Measurements from ENCODE around the gene DDT. TPM values are rescaled to one million over a fixed set of nuclear protein-coding genes. Genes with fewer than 3 reads are reported as not detected.
A peak's percentile ranks its signal among the peaks of the same experiment; 100 is the strongest.
"Not testable (repeated sequence)": the region's sequence is repeated elsewhere in the genome, so short reads cannot be mapped to it uniquely, and the experiment has no call there.

Gene DDT
- total RNA-seq, 2 experiments from 2014 or later = 128 to 136 TPM

DNA sequence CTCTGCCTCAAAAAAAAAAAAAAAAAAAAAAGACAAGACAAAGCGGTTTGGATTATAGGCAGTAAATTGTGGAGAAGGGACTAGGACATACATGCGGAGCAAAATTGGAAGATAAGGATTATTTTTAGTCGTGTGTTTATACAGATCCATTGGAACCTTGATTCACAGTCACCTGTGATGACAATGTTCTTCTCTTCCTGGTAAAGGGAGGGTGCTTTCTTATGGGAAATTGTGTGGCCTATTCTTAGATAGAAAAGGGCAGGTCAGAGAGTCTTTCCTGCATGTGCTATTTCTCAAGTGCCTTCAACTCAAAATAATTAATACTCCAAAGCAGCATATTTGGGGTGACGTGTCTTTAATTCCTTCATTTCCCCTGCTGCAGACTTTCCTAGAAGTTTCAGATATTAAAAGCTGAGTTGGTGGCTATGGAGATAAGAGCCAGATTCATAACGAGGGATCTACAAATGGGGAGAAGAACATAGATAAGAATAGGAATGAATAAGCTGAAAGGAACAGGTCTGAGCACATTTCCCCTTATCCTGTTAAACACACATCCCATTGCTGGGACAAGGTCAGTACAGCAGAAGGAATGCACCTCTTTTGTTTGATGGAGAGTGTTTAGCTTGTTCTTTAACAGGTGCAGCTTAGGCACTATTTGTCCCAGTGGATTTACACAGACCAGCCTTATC lies 35.8 kb downstream of the DDT start:
- Mint-ChIP-seq H3K4me3 (no peak overlapping the region), H3K9me3 (ENCODE audit: insufficient read depth) (no peaks in the 10 kb centered on the region), H3K4me1 (ENCODE audit: low read depth) (no peaks in the 10 kb centered on the region), H3K36me3 (ENCODE audit: low read depth) (no peaks in the 10 kb centered on the region), H3K27me3 (ENCODE audit: low read depth) (no peaks in the 10 kb centered on the region), H3K27ac (no peak overlapping the region)
- ChIA-PET CTCF (no interaction called here), POLR2A (no interaction called here)
- no peak for ATAC-seq
- DNase-seq = no peak

DNA sequence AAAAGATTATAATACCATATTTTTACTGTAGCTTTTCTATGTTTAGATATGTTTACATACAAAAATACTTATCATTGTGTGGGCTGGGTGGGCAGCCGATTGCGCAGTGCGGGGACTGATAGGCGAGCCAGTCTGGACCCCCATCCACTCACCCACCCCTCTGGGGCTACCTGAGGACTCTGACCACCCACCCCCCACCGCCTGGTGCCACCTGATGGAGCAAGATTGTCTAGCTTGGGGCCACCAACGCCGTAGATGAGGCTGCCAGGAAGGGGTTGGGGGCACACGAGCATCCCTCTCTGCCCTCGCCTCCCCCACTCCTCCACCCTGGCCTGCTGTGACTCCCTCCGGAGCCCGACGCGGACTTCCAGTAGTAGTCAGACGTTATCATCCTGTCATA lies 47.7 kb downstream of the DDT start:
- ChIA-PET POLR2A (interaction anchor here (2.5 kb wide), 1 partner anchor 13 kb away, joined by 10 read pairs; no protein-coding TSS in a partner anchor), CTCF (no interaction called here)
- DNase-seq = no peak
- Mint-ChIP-seq H3K27me3 (ENCODE audit: low read depth) (no peaks in the 10 kb centered on the region), H3K27ac (no peak overlapping the region), H3K4me3 (no peak overlapping the region), H3K36me3 (ENCODE audit: low read depth) (peaks cover 81% of the 10 kb centered on the region), H3K9me3 (ENCODE audit: insufficient read depth) (peaks cover 13% of the 10 kb centered on the region), H3K4me1 (ENCODE audit: low read depth) (peaks cover 27% of the 10 kb centered on the region)
- no peak for ATAC-seq

- POLR2A ChIA-PET = interaction anchor here (2.5 kb wide), 1 partner anchor 12 kb away, joined by 10 read pairs; no protein-coding TSS in a partner anchor
- H3K27me3 Mint-ChIP-seq (ENCODE audit: low read depth) = no peaks in the 10 kb centered on the region
- H3K4me3 Mint-ChIP-seq = no peak overlapping the region
- ATAC-seq (no peak), DNase-seq (peak; percentile 16)
- peaks cover 83% of the 10 kb centered on the region for H3K36me3 Mint-ChIP-seq (ENCODE audit: low read depth)
- CTCF ChIA-PET = no interaction called here
- H3K27ac Mint-ChIP-seq = no peak overlapping the region
- peaks cover 13% of the 10 kb centered on the region for H3K9me3 Mint-ChIP-seq (ENCODE audit: insufficient read depth)
- peaks cover 27% of the 10 kb centered on the region for H3K4me1 Mint-ChIP-seq (ENCODE audit: low read depth)
These were observed 49.1 kb downstream of the DDT start for GRCh38 chr22:23925020-23925606.

DNA sequence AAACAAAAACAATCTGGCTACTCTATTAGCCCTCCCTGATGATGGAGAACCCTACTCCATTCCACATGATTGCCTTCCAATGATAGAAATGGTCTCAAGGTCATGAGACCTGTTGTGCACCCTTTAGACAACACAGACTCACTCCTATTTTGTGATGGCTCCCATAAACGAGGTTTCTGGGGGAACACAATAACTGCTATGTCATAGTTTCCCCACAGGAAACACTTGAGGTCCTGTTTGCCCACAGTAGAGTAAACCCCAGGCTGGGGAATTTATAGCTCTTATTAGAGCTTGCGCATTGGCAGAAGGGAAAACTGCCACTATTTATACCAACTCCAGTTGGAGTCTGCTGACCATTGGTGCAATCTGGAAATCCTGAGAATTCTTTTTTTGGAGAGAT lies 51.3 kb downstream of the DDT start:
- DNase-seq = peak; percentile 26
- CTCF ChIA-PET = no interaction called here
- Mint-ChIP-seq H3K9me3 (ENCODE audit: insufficient read depth) (peaks cover 13% of the 10 kb centered on the region), H3K36me3 (ENCODE audit: low read depth) (peaks cover 70% of the 10 kb centered on the region), H3K4me1 (ENCODE audit: low read depth) (peaks cover 27% of the 10 kb centered on the region), H3K27me3 (ENCODE audit: low read depth) (no peaks in the 10 kb centered on the region), H3K27ac (peak overlapping the region; percentile 35), H3K4me3 (no peak overlapping the region)
- POLR2A ChIA-PET = interaction anchor here (1.1 kb wide), 1 partner anchor 10 kb away, joined by 3 read pairs; no protein-coding TSS in a partner anchor
- ATAC-seq = peak; percentile 77

DNA sequence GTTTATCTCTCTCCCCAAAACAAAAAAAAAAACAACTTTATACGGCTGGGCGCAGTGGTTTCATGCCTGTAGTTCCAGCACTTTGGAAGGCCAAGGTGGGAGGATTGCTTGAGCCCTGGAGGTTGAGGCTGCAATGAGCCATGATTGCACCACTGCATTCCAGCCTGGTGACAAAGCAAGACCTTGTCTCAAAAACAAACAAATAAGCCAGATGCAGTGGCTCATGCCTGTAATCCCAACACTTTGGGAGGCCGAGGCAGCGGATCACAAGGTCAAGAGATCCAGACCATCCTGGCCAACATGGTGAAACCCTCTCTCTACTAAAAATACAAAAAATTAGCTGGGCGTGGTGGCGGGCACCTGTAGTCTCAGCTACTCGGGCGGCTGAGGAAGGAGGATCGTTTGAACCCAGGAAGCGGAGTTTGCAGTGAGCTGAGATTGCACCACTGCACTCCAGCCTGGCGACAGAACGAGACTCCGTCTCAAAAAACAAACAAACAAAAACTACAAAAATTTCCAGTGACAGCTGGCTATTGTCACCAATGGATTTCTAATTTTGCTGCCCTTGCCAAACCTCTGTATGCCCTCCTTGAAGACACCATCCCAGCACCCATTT lies 52.5 kb downstream of the DDT start:
- ATAC-seq; H3K27ac Mint-ChIP-seq; H3K27me3 Mint-ChIP-seq (ENCODE audit: low read depth); H3K4me3 Mint-ChIP-seq: not testable (repeated sequence)
- ChIA-PET CTCF (interaction anchor here (3.0 kb wide), 1 partner anchor 28 kb away, joined by 13 read pairs; the partner anchor contains the start of gene MIF), POLR2A (interaction anchor here (1.1 kb wide), 1 partner anchor 10 kb away, joined by 3 read pairs; no protein-coding TSS in a partner anchor)
- Mint-ChIP-seq H3K36me3 (ENCODE audit: low read depth) (peaks cover 63% of the 10 kb centered on the region), H3K9me3 (ENCODE audit: insufficient read depth) (peaks cover 13% of the 10 kb centered on the region), H3K4me1 (ENCODE audit: low read depth) (peaks cover 27% of the 10 kb centered on the region)
- DNase-seq = peak; percentile 9

Other genes with a start within 250 kb of the DDT start
- gene ZNF70, start 223.3 kb downstream of the DDT start, total RNA-seq = 1 to 10 TPM; 2.1 to 2.2 TPM
- not detected for gene VPREB3, start 220.0 kb downstream of the DDT start, total RNA-seq
- 1 to 10 TPM in 1 of 2 experiments, under 1 TPM in 1; 0.81 to 1.4 TPM for gene C22orf15, start 211.5 kb downstream of the DDT start, total RNA-seq
- gene CHCHD10, start 206.5 kb downstream of the DDT start, total RNA-seq = 100 to 1,000 TPM; 134 to 140 TPM
- gene MMP11, start 201.6 kb downstream of the DDT start, total RNA-seq = under 1 TPM; 0.42 to 0.55 TPM
- gene SMARCB1, start 187.5 kb downstream of the DDT start, total RNA-seq = 100 to 1,000 TPM; 112 to 113 TPM
- gene DERL3, start 135.4 kb downstream of the DDT start, total RNA-seq = 1 to 10 TPM; 8.1 to 10.0 TPM
- gene SLC2A11, start 116.6 kb downstream of the DDT start, total RNA-seq = 1 to 10 TPM; 6.7 to 7.9 TPM
- gene MIF, start 80.1 kb downstream of the DDT start, total RNA-seq = 1,000 to 10,000 TPM; 1,002 to 1,009 TPM
- not detected for gene GSTT2B, start 13.2 kb downstream of the DDT start, total RNA-seq
- gene DDTL, start 7.6 kb downstream of the DDT start, total RNA-seq = not detected
- not detected for gene GSTT2, start 5.7 kb upstream of the DDT start, total RNA-seq
- not detected for gene GSTT4, start 31.0 kb upstream of the DDT start, total RNA-seq
- 100 to 1,000 TPM; 147 to 159 TPM for gene CABIN1, start 36.9 kb upstream of the DDT start, total RNA-seq
- 1 to 10 TPM; 1.3 to 1.9 TPM for gene SUSD2, start 207.0 kb upstream of the DDT start, total RNA-seq

Measured in activated CD8-positive, alpha-beta T cell treated with anti-CD3 and anti-CD28 coated beads, Interleukin-2, amount 10 ng/mL, durations not matched to agents 7 days and 5 days (primary cell).